WTC11 (cell line): ENCODE data around the gene UBAC2. TPM values are rescaled to one million over a fixed set of nuclear protein-coding genes. Genes with fewer than 3 reads are reported as not detected.

Experiments used
- ATAC-seq: fragments of 200-7000 bp; cut with Tn5 transposase; 2 replicates; pipeline ENCODE4 v1.10.0; 2021; ENCODE audit warnings: mild to moderate bottlenecking, moderate library complexity
- CTCF ChIA-PET: fragments of 300-600 bp; sonication (Branson Sonifier 250); formaldehyde crosslinking; loops from one replicate; lab custom pipeline; 2021; ENCODE audit warnings: antibody characterized with exemption; lab: Charles Lee
- POLR2A ChIA-PET: fragments of 350-600 bp; sonication (Branson Sonifier 250); formaldehyde crosslinking; loops from one replicate; lab custom pipeline; 2021; ENCODE audit warnings: antibody characterized with exemption; lab: Charles Lee
- DNase-seq: peaks from one replicate; pipeline ENCODE4 v3.0.0; 2021; ENCODE audit warnings: low spot score
- H3K27ac Mint-ChIP-seq: 2 replicates; pipeline ENCODE4 v1.8.0; 2021; ENCODE audit warnings: mixed read lengths
- H3K27me3 Mint-ChIP-seq: 2 replicates; pipeline ENCODE4 v1.8.0; 2021; ENCODE audit warnings: low read depth, mild to moderate bottlenecking, moderate library complexity, mixed read lengths
- H3K36me3 Mint-ChIP-seq: 2 replicates; pipeline ENCODE4 v1.8.0; 2021; ENCODE audit warnings: mixed read lengths
- H3K4me1 Mint-ChIP-seq: 2 replicates; pipeline ENCODE4 v1.8.0; 2022; ENCODE audit warnings: mixed read lengths
- H3K4me3 Mint-ChIP-seq: 2 replicates; pipeline ENCODE4 v1.8.0; 2021; ENCODE audit warnings: mild to moderate bottlenecking, moderate library complexity, mixed read lengths
- H3K9me3 Mint-ChIP-seq: 2 replicates; pipeline ENCODE4 v1.8.0; 2021; ENCODE audit warnings: mixed read lengths
- ETV6 ChIP-seq: sonication (generic); formaldehyde crosslinking; IDR thresholded peaks from 2 replicates; pipeline ENCODE4 v1.8.1; 2022; ENCODE audit warnings: mild to moderate bottlenecking, missing genetic modification reagents
- FOXK1 ChIP-seq: sonication (generic); formaldehyde crosslinking; IDR thresholded peaks from 2 replicates; pipeline ENCODE4 v1.8.0; 2022; ENCODE audit warnings: mild to moderate bottlenecking, moderate library complexity, missing genetic modification reagents
- IRF2 ChIP-seq: sonication (generic); formaldehyde crosslinking; IDR thresholded peaks from 2 replicates; pipeline ENCODE4 v1.8.0; 2022; ENCODE audit warnings: low read depth, missing genetic modification reagents, borderline replicate concordance
- JAZF1 ChIP-seq: fragments of 250-450 bp; sonication (Bioruptor Pico); IDR thresholded peaks from 2 replicates; pipeline ENCODE4 v1.9.0; 2021; ENCODE audit warnings: moderate library complexity, mild to moderate bottlenecking, inconsistent platforms
- NFYB ChIP-seq: sonication (generic); formaldehyde crosslinking; conservative IDR thresholded peaks from 2 replicates; pipeline ENCODE4 v1.8.0; 2022; ENCODE audit warnings: low read depth, missing genetic modification reagents
- TP53 ChIP-seq: sonication (generic); formaldehyde crosslinking; IDR thresholded peaks from 2 replicates; pipeline ENCODE4 v1.8.1; 2023; ENCODE audit warnings: mild to moderate bottlenecking, missing genetic modification reagents
- ZBTB21 ChIP-seq: sonication (generic); formaldehyde crosslinking; IDR thresholded peaks from 2 replicates; pipeline ENCODE4 v1.8.1; 2023; ENCODE audit warnings: mild to moderate bottlenecking, missing genetic modification reagents, borderline replicate concordance
- ZNF138 ChIP-seq: sonication (generic); formaldehyde crosslinking; conservative IDR thresholded peaks from 2 replicates; pipeline ENCODE4 v1.8.1; 2022; ENCODE audit warnings: mild to moderate bottlenecking, moderate library complexity, missing genetic modification reagents
- ZNF219 ChIP-seq: sonication (generic); formaldehyde crosslinking; IDR thresholded peaks from 2 replicates; pipeline ENCODE4 v1.8.0; 2023; ENCODE audit warnings: missing genetic modification reagents, mild to moderate bottlenecking, borderline replicate concordance
- ZNF232 ChIP-seq: sonication (generic); formaldehyde crosslinking; IDR thresholded peaks from 2 replicates; pipeline ENCODE4 v1.8.0; 2022; ENCODE audit warnings: mild to moderate bottlenecking, missing genetic modification reagents
- ZNF416 ChIP-seq: fragments of 250-450 bp; sonication (Bioruptor Pico); IDR thresholded peaks from 2 replicates; pipeline ENCODE4 v1.9.0; 2021; ENCODE audit warnings: mild to moderate bottlenecking, inconsistent platforms
- ZNF671 ChIP-seq: fragments of 250-450 bp; sonication (Bioruptor Pico); IDR thresholded peaks from 2 replicates; pipeline ENCODE4 v1.8.0; 2021; ENCODE audit warnings: mild to moderate bottlenecking
- total RNA-seq: library from RNA; stranded (reverse); gene quantifications from 3 replicates; pipeline ENCODE4 v1.2.3, GENCODE V29; 2021
- TF ChIP-seq, protein P1 (sequence below): fragments of 250-450 bp; sonication (Bioruptor Pico); IDR thresholded peaks from 2 replicates; pipeline ENCODE4 v1.9.0; 2021; ENCODE audit warnings: moderate library complexity, mild to moderate bottlenecking, inconsistent platforms, borderline replicate concordance
- TF ChIP-seq, protein P2 (sequence below): sonication (generic); formaldehyde crosslinking; IDR thresholded peaks from 2 replicates; pipeline ENCODE4 v1.8.1; 2023; ENCODE audit warnings: mild to moderate bottlenecking, missing genetic modification reagents
- TF ChIP-seq, protein P3 (sequence below): sonication (generic); formaldehyde crosslinking; IDR thresholded peaks from 2 replicates; pipeline ENCODE4 v1.8.0; 2023; ENCODE audit warnings: mild to moderate bottlenecking, missing genetic modification reagents
- TF ChIP-seq, protein P4 (sequence below): sonication (generic); formaldehyde crosslinking; IDR thresholded peaks from 2 replicates; pipeline ENCODE4 v1.8.0; 2022; ENCODE audit warnings: mild to moderate bottlenecking, missing genetic modification reagents
- TF ChIP-seq, protein P5 (sequence below): sonication (generic); formaldehyde crosslinking; IDR thresholded peaks from 2 replicates; pipeline ENCODE4 v1.8.1; 2022; ENCODE audit warnings: mild to moderate bottlenecking, missing genetic modification reagents, moderate library complexity, borderline replicate concordance
- TF ChIP-seq, protein P6 (sequence below): sonication (generic); formaldehyde crosslinking; IDR thresholded peaks from 2 replicates; pipeline ENCODE4 v1.8.1; 2023; ENCODE audit warnings: mild to moderate bottlenecking, missing genetic modification reagents, moderate library complexity

UBAC2 gene
- total RNA-seq, 1 experiment from 2014 or later, result 64.7 TPM

DNA sequence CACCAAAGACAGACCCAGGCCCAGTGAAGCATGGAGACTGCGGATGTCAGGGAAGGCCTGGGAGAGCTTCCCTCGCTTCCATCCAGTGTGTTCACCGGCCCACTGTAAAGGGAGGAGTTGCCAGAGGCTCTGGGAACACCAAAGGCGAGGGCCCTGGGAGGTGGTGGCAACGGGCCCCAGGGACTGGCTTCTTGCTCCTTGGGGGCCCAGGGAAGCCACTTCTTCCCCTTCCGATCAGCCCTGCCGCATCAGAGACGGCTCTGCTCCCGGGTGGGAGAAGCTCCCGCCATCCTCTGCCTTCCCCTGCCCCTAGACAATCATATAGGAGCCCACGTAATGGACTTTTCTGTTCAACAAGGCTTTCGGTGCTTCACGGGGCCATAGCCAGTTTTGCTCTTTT is 189.9 kb downstream of the UBAC2 start:
- Mint-ChIP-seq H3K9me3 (no peaks in the 10 kb centered on the region), H3K4me3 (no peak overlapping the region), H3K27ac (no peak overlapping the region), H3K27me3 (no peaks in the 10 kb centered on the region; the same call in 1 of the 2 replicates), H3K4me1 (peaks cover 19% of the 10 kb centered on the region), H3K36me3 (peaks cover 4% of the 10 kb centered on the region)
- ATAC-seq (no peak), DNase-seq (no peak)
- POLR2A ChIA-PET, result no interaction called here
- CTCF ChIA-PET, result no interaction called here
- TF ChIP-seq ZNF138 (CRISPR knock-in tag), result no peak
- TF ChIP-seq ZNF416, result no peak
- TF ChIP-seq TP53 (CRISPR knock-in tag), result no peak
- no peak for TF ChIP-seq ETV6 (CRISPR knock-in tag)
- TF ChIP-seq, protein P1, sequence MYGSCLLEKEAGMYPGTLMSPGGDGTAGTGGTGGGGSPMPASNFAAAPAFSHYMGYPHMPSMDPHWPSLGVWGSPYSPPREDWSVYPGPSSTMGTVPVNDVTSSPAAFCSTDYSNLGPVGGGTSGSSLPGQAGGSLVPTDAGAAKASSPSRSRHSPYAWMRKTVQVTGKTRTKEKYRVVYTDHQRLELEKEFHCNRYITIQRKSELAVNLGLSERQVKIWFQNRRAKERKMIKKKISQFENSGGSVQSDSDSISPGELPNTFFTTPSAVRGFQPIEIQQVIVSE (CRISPR knock-in tag), result no peak
- no peak for TF ChIP-seq JAZF1 (CRISPR knock-in tag)
- TF ChIP-seq ZBTB21 (CRISPR knock-in tag), result no peak
- no peak for TF ChIP-seq IRF2 (CRISPR knock-in tag)
- TF ChIP-seq, protein P2, sequence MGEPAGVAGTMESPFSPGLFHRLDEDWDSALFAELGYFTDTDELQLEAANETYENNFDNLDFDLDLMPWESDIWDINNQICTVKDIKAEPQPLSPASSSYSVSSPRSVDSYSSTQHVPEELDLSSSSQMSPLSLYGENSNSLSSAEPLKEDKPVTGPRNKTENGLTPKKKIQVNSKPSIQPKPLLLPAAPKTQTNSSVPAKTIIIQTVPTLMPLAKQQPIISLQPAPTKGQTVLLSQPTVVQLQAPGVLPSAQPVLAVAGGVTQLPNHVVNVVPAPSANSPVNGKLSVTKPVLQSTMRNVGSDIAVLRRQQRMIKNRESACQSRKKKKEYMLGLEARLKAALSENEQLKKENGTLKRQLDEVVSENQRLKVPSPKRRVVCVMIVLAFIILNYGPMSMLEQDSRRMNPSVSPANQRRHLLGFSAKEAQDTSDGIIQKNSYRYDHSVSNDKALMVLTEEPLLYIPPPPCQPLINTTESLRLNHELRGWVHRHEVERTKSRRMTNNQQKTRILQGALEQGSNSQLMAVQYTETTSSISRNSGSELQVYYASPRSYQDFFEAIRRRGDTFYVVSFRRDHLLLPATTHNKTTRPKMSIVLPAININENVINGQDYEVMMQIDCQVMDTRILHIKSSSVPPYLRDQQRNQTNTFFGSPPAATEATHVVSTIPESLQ (CRISPR knock-in tag), result no peak
- TF ChIP-seq, protein P3, sequence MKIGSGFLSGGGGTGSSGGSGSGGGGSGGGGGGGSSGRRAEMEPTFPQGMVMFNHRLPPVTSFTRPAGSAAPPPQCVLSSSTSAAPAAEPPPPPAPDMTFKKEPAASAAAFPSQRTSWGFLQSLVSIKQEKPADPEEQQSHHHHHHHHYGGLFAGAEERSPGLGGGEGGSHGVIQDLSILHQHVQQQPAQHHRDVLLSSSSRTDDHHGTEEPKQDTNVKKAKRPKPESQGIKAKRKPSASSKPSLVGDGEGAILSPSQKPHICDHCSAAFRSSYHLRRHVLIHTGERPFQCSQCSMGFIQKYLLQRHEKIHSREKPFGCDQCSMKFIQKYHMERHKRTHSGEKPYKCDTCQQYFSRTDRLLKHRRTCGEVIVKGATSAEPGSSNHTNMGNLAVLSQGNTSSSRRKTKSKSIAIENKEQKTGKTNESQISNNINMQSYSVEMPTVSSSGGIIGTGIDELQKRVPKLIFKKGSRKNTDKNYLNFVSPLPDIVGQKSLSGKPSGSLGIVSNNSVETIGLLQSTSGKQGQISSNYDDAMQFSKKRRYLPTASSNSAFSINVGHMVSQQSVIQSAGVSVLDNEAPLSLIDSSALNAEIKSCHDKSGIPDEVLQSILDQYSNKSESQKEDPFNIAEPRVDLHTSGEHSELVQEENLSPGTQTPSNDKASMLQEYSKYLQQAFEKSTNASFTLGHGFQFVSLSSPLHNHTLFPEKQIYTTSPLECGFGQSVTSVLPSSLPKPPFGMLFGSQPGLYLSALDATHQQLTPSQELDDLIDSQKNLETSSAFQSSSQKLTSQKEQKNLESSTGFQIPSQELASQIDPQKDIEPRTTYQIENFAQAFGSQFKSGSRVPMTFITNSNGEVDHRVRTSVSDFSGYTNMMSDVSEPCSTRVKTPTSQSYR (CRISPR knock-in tag), result no peak
- TF ChIP-seq FOXK1 (CRISPR knock-in tag), result no peak
- TF ChIP-seq, protein P4, sequence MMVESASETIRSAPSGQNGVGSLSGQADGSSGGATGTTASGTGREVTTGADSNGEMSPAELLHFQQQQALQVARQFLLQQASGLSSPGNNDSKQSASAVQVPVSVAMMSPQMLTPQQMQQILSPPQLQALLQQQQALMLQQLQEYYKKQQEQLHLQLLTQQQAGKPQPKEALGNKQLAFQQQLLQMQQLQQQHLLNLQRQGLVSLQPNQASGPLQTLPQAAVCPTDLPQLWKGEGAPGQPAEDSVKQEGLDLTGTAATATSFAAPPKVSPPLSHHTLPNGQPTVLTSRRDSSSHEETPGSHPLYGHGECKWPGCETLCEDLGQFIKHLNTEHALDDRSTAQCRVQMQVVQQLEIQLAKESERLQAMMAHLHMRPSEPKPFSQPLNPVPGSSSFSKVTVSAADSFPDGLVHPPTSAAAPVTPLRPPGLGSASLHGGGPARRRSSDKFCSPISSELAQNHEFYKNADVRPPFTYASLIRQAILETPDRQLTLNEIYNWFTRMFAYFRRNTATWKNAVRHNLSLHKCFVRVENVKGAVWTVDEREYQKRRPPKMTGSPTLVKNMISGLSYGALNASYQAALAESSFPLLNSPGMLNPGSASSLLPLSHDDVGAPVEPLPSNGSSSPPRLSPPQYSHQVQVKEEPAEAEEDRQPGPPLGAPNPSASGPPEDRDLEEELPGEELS (CRISPR knock-in tag), result no peak
- no peak for TF ChIP-seq NFYB (CRISPR knock-in tag)
- TF ChIP-seq ZNF232 (CRISPR knock-in tag), result no peak
- no peak for TF ChIP-seq ZNF671 (CRISPR knock-in tag)
- TF ChIP-seq, protein P5, sequence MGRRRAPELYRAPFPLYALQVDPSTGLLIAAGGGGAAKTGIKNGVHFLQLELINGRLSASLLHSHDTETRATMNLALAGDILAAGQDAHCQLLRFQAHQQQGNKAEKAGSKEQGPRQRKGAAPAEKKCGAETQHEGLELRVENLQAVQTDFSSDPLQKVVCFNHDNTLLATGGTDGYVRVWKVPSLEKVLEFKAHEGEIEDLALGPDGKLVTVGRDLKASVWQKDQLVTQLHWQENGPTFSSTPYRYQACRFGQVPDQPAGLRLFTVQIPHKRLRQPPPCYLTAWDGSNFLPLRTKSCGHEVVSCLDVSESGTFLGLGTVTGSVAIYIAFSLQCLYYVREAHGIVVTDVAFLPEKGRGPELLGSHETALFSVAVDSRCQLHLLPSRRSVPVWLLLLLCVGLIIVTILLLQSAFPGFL (CRISPR knock-in tag), result no peak
- TF ChIP-seq, protein P6, sequence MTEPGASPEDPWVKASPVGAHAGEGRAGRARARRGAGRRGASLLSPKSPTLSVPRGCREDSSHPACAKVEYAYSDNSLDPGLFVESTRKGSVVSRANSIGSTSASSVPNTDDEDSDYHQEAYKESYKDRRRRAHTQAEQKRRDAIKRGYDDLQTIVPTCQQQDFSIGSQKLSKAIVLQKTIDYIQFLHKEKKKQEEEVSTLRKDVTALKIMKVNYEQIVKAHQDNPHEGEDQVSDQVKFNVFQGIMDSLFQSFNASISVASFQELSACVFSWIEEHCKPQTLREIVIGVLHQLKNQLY (CRISPR knock-in tag), result no peak
- no peak for TF ChIP-seq ZNF219 (CRISPR knock-in tag)
